ENCODE data around the gene ZFC3H1. TPM values are rescaled to one million over a fixed set of nuclear protein-coding genes. Genes with fewer than 3 reads are reported as not detected.

The ZFC3H1 gene
- total RNA-seq, 4 donors from 2014 or later = 12.6 to 80.7 (median 51.2) TPM

- no peaks in the 10 kb centered on the region for H3K4me1 ChIP-seq
- intact Hi-C loops (cut with DNase I; ENCODE audit: low total_unique reads) = no loop called here
- no peaks in the 10 kb centered on the region for H3K27me3 ChIP-seq
- no peak overlapping the region for H3K4me3 ChIP-seq
- no peaks in the 10 kb centered on the region for H3K9me3 ChIP-seq
- no peak overlapping the region for H3K27ac ChIP-seq
- no peak for TF ChIP-seq POLR2A (IDR thresholded peaks at IDR 0.05)
- no peak for TF ChIP-seq CTCF (IDR thresholded peaks at IDR 0.05)
- no peaks in the 10 kb centered on the region for H3K36me3 ChIP-seq
- no peak for DNase-seq
Observed at GRCh38 chr12:71602761-71603577, 60.7 kb downstream of the ZFC3H1 start.

DNA sequence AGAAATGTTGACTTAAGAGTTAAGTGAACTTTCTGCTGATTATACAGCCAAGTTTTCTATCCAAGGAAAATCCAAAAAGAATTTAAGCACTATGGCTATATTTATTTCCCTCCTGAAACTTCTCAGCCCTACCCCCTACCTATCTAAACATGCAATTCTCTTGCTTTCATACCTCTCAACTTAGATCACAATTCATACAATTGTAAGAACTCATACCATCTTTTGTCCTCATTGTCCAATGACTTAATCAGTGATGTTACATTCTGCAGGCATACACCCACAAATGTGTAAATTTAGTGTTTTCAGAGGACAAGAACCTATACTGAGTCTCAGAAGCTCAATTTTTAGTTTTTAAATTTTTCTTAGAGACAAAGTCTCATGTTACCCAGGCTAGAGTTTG lies 62.1 kb downstream of the ZFC3H1 start:
- H3K27ac ChIP-seq = no peak overlapping the region
- H3K4me1 ChIP-seq = no peaks in the 10 kb centered on the region
- no peaks in the 10 kb centered on the region for H3K27me3 ChIP-seq
- TF ChIP-seq POLR2A (IDR thresholded peaks at IDR 0.05) = no peak
- no peak for TF ChIP-seq CTCF (IDR thresholded peaks at IDR 0.05)
- H3K4me3 ChIP-seq = no peak overlapping the region
- no peak for DNase-seq
- no peaks in the 10 kb centered on the region for H3K36me3 ChIP-seq
- no peaks in the 10 kb centered on the region for H3K9me3 ChIP-seq
- intact Hi-C loops (cut with DNase I; ENCODE audit: low total_unique reads) = no loop called here

DNA sequence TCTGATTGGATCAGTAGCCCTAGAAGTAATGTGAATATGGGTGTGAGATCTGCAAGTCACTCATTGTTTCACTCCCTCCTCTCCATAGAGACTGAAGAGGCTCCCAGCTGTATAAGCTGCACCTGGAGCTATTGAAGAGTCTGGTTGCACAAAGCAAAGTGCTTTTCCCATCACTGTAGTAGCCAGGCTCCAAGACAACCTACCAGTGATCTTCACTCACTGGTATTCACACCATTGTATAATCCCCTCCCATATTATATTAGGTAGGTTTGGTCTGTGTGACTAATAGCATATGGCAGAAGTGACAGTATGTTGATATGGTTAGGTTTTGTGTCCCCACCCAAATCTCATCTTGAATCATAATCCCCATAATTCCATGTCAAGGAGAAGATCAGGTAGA lies 64.4 kb downstream of the ZFC3H1 start:
- Histone ChIP-seq H3K27me3 (no peaks in the 10 kb centered on the region), H3K4me1 (no peaks in the 10 kb centered on the region), H3K27ac (no peak overlapping the region), H3K9me3 (no peaks in the 10 kb centered on the region), H3K4me3 (no peak overlapping the region), H3K36me3 (no peaks in the 10 kb centered on the region)
- TF ChIP-seq CTCF (IDR thresholded peaks at IDR 0.05) = no peak
- no peak for TF ChIP-seq POLR2A (IDR thresholded peaks at IDR 0.05)
- intact Hi-C loops (cut with DNase I; ENCODE audit: low total_unique reads) = no loop called here
- DNase-seq = no peak

- intact Hi-C loops (cut with DNase I; ENCODE audit: low total_unique reads) = no loop called here
- Histone ChIP-seq H3K36me3 (no peaks in the 10 kb centered on the region), H3K27ac (no peak overlapping the region), H3K27me3 (no peaks in the 10 kb centered on the region), H3K9me3 (no peaks in the 10 kb centered on the region), H3K4me3 (no peak overlapping the region), H3K4me1 (no peaks in the 10 kb centered on the region)
- DNase-seq = no peak
- TF ChIP-seq CTCF (IDR thresholded peaks at IDR 0.05) (no peak), POLR2A (IDR thresholded peaks at IDR 0.05) (no peak)
Observed at GRCh38 chr12:71594214-71594948, 69.3 kb downstream of the ZFC3H1 start.

- no peak overlapping the region for H3K4me3 ChIP-seq
- H3K36me3 ChIP-seq = no peaks in the 10 kb centered on the region
- H3K9me3 ChIP-seq = no peaks in the 10 kb centered on the region
- DNase-seq = no peak
- no peaks in the 10 kb centered on the region for H3K4me1 ChIP-seq
- no peaks in the 10 kb centered on the region for H3K27me3 ChIP-seq
- H3K27ac ChIP-seq = no peak overlapping the region
- TF ChIP-seq POLR2A (IDR thresholded peaks at IDR 0.05) = no peak
- TF ChIP-seq CTCF (IDR thresholded peaks at IDR 0.05) = no peak
- intact Hi-C loops (cut with DNase I; ENCODE audit: low total_unique reads) = no loop called here
Observed at GRCh38 chr12:71592841-71593240, 70.8 kb downstream of the ZFC3H1 start.

Measured in uterus (tissue), 4 donors.